Peyer's patch (tissue), 4 donors: ENCODE measurements around the gene SHISA2. TPM values are rescaled to one million over a fixed set of nuclear protein-coding genes. Genes with fewer than 3 reads are reported as not detected.

Experiments used
- DNase-seq, 3 donors: peaks; one replicate each; pipeline ENCODE4 v3.0.0-alpha.2; 2017 to 2019
- H3K27ac ChIP-seq, 4 donors: fragments of 200-600 bp; sonication (generic); one replicate each; pipeline ENCODE4 v1.5.1; 2016 to 2019
- H3K27me3 ChIP-seq, 2 donors: fragments of 200-600 bp; sonication (generic); one replicate each; pipeline ENCODE4 v1.5.1; 2019
- H3K36me3 ChIP-seq, 3 donors: fragments of 200-600 bp; sonication (generic); one replicate each; pipeline ENCODE4 v1.5.1; 2016 to 2019
- H3K4me1 ChIP-seq, 4 donors: fragments of 200-600 bp; sonication (generic); one replicate each; pipeline ENCODE4 v1.5.1; 2016 to 2019
- H3K4me3 ChIP-seq, 4 donors: fragments of 200-600 bp; sonication (generic); 1 replicate in 3 of 4; 2 replicates in 1 of 4; pipeline ENCODE4 v1.5.1; 2016 to 2019; ENCODE audit warnings: mild to moderate bottlenecking in 1 of 4
- H3K9me3 ChIP-seq, 4 donors: fragments of 200-600 bp; sonication (generic); one replicate each; pipeline ENCODE4 v1.5.1; 2016 to 2019; ENCODE audit warnings: mild to moderate bottlenecking in 1 of 4
- POLR2A ChIP-seq, 2 donors: fragments of 450-650 bp; IDR thresholded peaks; one replicate each; pipeline ENCODE4 v1.5.1; 2017; ENCODE audit warnings: antibody characterized with exemption in 2 of 2, mild to moderate bottlenecking in 2 of 2, moderate library complexity in 2 of 2
- total RNA-seq, 4 donors: library from RNA; depleted of rRNA; stranded (reverse); fragments of >200 nt; gene quantifications; one replicate each; pipeline ENCODE4 v1.1.0, GENCODE V29; 2016
- TF ChIP-seq, protein P1 (sequence below), 6 experiments: fragments of 450-650 bp in 4 of 6; fragments of 200-600 bp in 2 of 6; sonication (generic) in 1 of 6; IDR thresholded peaks; one replicate each; pipeline ENCODE4 v1.5.1; 2017 to 2019; ENCODE audit warnings: antibody characterized with exemption in 6 of 6, mild to moderate bottlenecking in 3 of 6, moderate library complexity in 1 of 6

Gene SHISA2
- total RNA-seq, 4 donors from 2014 or later: 0.47 TPM; not detected in 3

DNA sequence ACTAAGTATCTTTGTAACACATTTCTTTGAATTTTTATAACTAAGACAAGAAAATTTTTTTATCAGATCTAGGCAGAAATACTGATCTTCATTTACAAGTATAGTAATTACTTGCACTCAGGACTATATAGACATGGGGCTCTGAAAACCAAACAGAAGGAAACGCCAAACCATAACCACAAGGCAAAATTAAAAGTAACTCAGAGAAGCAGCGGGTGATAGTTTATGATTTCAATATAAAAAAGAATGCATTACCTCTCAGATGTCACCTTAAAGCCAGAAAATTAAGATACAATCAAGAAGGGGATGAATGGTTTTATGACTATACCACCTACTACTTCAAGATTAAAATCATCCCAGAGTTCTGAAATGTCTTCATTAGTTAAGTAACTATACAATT lies 6.7 kb downstream of the SHISA2 start:
- no peak overlapping the region for H3K27ac ChIP-seq
- H3K36me3 ChIP-seq: no peaks in the 10 kb centered on the region
- TF ChIP-seq POLR2A (IDR thresholded peaks at IDR 0.05): no peak
- TF ChIP-seq, protein P1, sequence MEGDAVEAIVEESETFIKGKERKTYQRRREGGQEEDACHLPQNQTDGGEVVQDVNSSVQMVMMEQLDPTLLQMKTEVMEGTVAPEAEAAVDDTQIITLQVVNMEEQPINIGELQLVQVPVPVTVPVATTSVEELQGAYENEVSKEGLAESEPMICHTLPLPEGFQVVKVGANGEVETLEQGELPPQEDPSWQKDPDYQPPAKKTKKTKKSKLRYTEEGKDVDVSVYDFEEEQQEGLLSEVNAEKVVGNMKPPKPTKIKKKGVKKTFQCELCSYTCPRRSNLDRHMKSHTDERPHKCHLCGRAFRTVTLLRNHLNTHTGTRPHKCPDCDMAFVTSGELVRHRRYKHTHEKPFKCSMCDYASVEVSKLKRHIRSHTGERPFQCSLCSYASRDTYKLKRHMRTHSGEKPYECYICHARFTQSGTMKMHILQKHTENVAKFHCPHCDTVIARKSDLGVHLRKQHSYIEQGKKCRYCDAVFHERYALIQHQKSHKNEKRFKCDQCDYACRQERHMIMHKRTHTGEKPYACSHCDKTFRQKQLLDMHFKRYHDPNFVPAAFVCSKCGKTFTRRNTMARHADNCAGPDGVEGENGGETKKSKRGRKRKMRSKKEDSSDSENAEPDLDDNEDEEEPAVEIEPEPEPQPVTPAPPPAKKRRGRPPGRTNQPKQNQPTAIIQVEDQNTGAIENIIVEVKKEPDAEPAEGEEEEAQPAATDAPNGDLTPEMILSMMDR (IDR thresholded peaks at IDR 0.05): no peak
- H3K4me1 ChIP-seq: no peaks in the 10 kb centered on the region
- no peak for DNase-seq
- peaks cover 0 to 5% of the 10 kb centered on the region in 2 donors for H3K27me3 ChIP-seq
- no peak overlapping the region for H3K4me3 ChIP-seq
- no peaks in the 10 kb centered on the region for H3K9me3 ChIP-seq

DNA sequence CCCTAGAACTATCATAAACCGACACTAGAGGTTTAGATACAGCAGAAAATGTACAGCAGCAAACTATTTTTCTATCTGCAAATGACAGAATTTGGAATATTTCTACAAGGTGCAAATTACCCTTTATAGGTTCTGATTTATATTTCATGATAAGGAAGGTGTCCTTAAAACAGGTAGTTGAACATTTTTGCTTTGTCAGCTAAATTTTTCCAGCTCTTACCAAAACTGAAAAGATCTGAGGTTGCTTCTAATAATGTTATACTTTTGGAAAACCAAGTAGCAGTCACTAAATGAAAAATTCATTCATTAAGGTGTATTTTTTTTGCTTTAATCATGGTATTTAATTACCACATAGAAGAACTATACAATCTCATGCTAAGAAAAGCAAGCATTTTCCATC lies 9.0 kb downstream of the SHISA2 start:
- H3K4me1 ChIP-seq: no peaks in the 10 kb centered on the region

DNA sequence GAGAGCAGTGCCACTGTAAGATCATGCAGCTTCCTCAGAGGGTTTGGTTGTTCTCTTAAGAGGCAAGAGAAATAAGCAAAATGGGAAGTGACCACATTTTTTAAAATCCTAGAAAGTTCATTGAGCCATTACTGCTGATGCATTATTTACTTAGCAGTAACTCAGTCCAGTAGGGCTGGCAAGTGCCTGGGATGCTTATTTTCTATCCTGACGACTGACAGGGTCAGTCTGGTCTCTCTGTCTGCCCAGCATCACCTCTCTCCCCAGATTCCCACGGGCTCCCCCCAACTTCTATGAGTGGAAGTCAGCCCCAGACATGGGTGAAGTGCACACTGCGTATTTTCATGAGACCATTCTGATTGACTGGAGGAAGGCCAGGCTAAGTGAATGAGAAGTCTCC lies 10.4 kb downstream of the SHISA2 start:
- no peak for DNase-seq
- H3K9me3 ChIP-seq: no peaks in the 10 kb centered on the region

More for the DNA sequence above, 9.0 kb downstream of the SHISA2 start:
- no peaks in the 10 kb centered on the region for H3K27me3 ChIP-seq
- TF ChIP-seq, protein P1 (IDR thresholded peaks at IDR 0.05): no peak
- TF ChIP-seq POLR2A (IDR thresholded peaks at IDR 0.05): no peak
- no peaks in the 10 kb centered on the region for H3K9me3 ChIP-seq
- no peak for DNase-seq
- H3K4me3 ChIP-seq: no peak overlapping the region
- no peak overlapping the region for H3K27ac ChIP-seq
- no peaks in the 10 kb centered on the region for H3K36me3 ChIP-seq

DNA sequence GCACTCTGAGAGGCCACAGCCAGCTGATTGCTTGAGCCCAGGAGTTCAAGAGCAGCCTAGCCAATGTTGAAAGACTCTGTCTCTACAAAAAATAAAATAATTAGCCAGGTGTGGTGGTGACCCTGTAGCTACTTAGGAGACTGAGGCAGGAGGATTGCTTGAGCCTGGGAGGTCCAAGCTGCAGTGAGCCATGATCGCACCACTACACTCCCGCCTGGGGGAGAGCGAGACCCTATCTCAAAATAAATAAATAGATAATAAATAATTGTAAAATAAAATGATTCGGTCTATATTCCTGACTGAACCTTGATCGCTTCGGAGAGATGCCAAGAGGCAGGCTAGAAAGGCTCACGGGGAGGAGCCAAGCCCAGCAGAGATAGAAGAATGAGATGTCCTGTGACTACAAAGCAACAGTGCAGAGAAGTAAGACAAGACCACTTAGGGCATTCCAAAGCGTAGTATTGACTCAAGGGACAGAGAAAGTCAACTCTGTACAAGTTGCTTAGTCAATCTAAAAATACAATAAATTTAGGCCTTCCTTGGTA lies 12.8 kb downstream of the SHISA2 start:
- no peak for DNase-seq
- H3K27me3 ChIP-seq: peaks cover 0 to 4% of the 10 kb centered on the region in 2 donors
- no peak overlapping the region for H3K4me3 ChIP-seq
- no peaks in the 10 kb centered on the region for H3K36me3 ChIP-seq
- no peaks in the 10 kb centered on the region for H3K9me3 ChIP-seq
- TF ChIP-seq POLR2A (IDR thresholded peaks at IDR 0.05): no peak
- TF ChIP-seq, protein P1 (IDR thresholded peaks at IDR 0.05): no peak
- no peaks in the 10 kb centered on the region for H3K4me1 ChIP-seq
- H3K27ac ChIP-seq: no peak overlapping the region

More for the DNA sequence above, 10.4 kb downstream of the SHISA2 start:
- Histone ChIP-seq H3K27ac (no peak overlapping the region), H3K36me3 (no peaks in the 10 kb centered on the region), H3K4me1 (no peaks in the 10 kb centered on the region), H3K27me3 (peaks cover 0 to 4% of the 10 kb centered on the region in 2 donors), H3K4me3 (no peak overlapping the region)
- TF ChIP-seq POLR2A (IDR thresholded peaks at IDR 0.05): no peak
- TF ChIP-seq, protein P1 (IDR thresholded peaks at IDR 0.05): no peak

DNA sequence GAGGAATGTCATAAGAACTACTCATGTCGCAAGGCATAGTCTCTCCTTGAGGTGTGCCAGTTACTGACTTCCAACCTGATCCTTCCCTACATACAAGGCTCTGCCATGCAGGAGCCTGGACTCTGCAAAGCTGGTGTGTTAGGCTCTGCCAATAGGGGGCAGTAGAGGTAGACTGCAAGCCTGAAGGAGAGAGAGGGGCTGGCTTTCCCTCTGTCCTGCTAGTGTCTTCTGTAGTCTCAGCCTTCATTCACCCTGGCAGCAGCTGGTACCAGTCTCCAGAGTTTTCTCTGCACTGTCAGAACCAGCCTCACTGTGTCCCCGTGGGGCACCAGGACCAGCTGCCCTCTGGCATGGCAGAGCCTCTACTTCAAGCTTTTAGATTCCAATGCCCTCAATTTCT lies 14.5 kb downstream of the SHISA2 start:
- Histone ChIP-seq H3K27ac (no peak overlapping the region), H3K9me3 (no peaks in the 10 kb centered on the region), H3K4me1 (no peaks in the 10 kb centered on the region), H3K27me3 (peaks cover 0 to 4% of the 10 kb centered on the region in 2 donors), H3K36me3 (no peaks in the 10 kb centered on the region), H3K4me3 (no peak overlapping the region)
- no peak for DNase-seq
- no peak for TF ChIP-seq POLR2A (IDR thresholded peaks at IDR 0.05)
- TF ChIP-seq, protein P1 (IDR thresholded peaks at IDR 0.05): no peak

DNA sequence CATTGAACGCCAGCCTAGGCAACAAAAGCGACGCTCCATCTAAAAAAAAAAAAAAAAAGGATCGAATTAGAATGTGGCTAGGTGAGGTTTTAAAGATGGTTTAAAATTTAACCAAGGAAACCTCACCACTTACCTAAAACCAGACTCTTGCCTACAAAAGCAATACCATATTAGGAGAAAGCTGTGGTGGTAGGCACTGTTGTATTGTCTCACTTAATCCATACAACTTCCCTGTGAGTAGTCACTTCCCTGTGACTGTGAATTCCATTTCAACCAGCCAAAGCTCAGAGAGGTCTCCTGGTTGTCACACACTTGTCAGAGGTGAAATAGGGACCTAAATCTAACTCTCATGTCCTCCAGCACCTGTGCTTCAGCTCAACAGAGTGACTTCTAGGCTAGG lies 15.4 kb downstream of the SHISA2 start:
- DNase-seq: no peak
- no peaks in the 10 kb centered on the region for H3K36me3 ChIP-seq
- H3K27ac ChIP-seq: no peak overlapping the region
- H3K27me3 ChIP-seq: peaks cover 0 to 4% of the 10 kb centered on the region in 2 donors
- H3K9me3 ChIP-seq: peaks cover 0 to 1% (median 0%) of the 10 kb centered on the region in 4 donors
- TF ChIP-seq POLR2A (IDR thresholded peaks at IDR 0.05): no peak
- TF ChIP-seq, protein P1 (IDR thresholded peaks at IDR 0.05): no peak
- no peaks in the 10 kb centered on the region for H3K4me1 ChIP-seq
- no peak overlapping the region for H3K4me3 ChIP-seq
